Endothelial cell of umbilical vein (primary cell): ENCODE data around the gene PF4V1. TPM values are rescaled to one million over a fixed set of nuclear protein-coding genes. Genes with fewer than 3 reads are reported as not detected.

Source experiments
- BruUV-seq: library from RNA; stranded (reverse); fragments of 400-500 nt; replicated peaks from 2 replicates; lab custom pipeline; 2021; lab: Mats Ljungman, UMichigan
- CTCF ChIA-PET: fragments of 300-600, 350-600 bp; sonication (Branson Sonifier 250); formaldehyde crosslinking; loops from one replicate; lab custom pipeline; 2021; ENCODE audit warnings: antibody characterized with exemption, inconsistent platforms; lab: Charles Lee
- POLR2A ChIA-PET: fragments of 300-600, 350-600 bp; sonication (Branson Sonifier 250); formaldehyde crosslinking; loops from one replicate; lab custom pipeline; 2021; ENCODE audit warnings: antibody characterized with exemption, inconsistent platforms; lab: Charles Lee
- DNase-seq: peaks from one replicate; pipeline ENCODE4 v3.0.0-alpha.2; 2011; ENCODE audit warnings: low read depth, low spot score
- FAIRE-seq: peaks from 2 replicates; lab custom pipeline; 2011; peaks lifted over from hg19 to GRCh38; lab: Jason Lieb, UNC
- H2AFZ ChIP-seq: 2 replicates; pipeline ENCODE4 v1.6.0; 2012; ENCODE audit warnings: low read depth, low read length, control low read depth, inconsistent platforms
- H3K27ac ChIP-seq: 2 replicates; pipeline ENCODE4 v1.5.1; 2011; ENCODE audit warnings: low read depth, mild to moderate bottlenecking, control low read depth, low read length, moderate library complexity; ENCODE audit not compliant: insufficient read depth
- H3K27me3 ChIP-seq, 2 experiments: 2 replicates each; pipeline versions ENCODE4 v1.6.0 to v1.6.1; 2011; ENCODE audit warnings: low read length in 2 of 2, mixed read lengths in 1 of 2; ENCODE audit not compliant: control insufficient read depth in 2 of 2, insufficient read depth in 2 of 2
- H3K36me3 ChIP-seq, 2 experiments: 2 replicates in 1 of 2; 3 replicates in 1 of 2; pipeline ENCODE4 v1.5.1; 2011; ENCODE audit warnings: low read length in 2 of 2, mild to moderate bottlenecking in 1 of 2, moderate library complexity in 1 of 2; ENCODE audit not compliant: control insufficient read depth in 2 of 2, insufficient read depth in 2 of 2; ENCODE audit errors: extremely low read depth in 1 of 2
- H3K4me1 ChIP-seq: 3 replicates; pipeline ENCODE4 v1.5.1; 2011; ENCODE audit warnings: mild to moderate bottlenecking, low read length; ENCODE audit not compliant: control insufficient read depth, insufficient read depth; ENCODE audit errors: extremely low read depth
- H3K4me2 ChIP-seq: 2 replicates; pipeline ENCODE4 v1.6.1; 2011; ENCODE audit warnings: low read length, control low read depth, mixed read lengths; ENCODE audit not compliant: insufficient read depth
- H3K4me3 ChIP-seq, 3 experiments: fragments of 200-600 bp in 1 of 3; sonication (generic), shearing (Covaris generic) in 1 of 3; replicated peaks in 1 of 3; 2 replicates each; pipeline ENCODE4 v1.5.1; 2011 to 2016; ENCODE audit warnings: control low read depth in 3 of 3, low read length in 3 of 3, mild to moderate bottlenecking in 2 of 3, inconsistent platforms in 1 of 3, low read depth in 1 of 3, moderate library complexity in 1 of 3; ENCODE audit not compliant: insufficient read depth in 1 of 3
- H3K79me2 ChIP-seq: 2 replicates; pipeline ENCODE4 v1.6.0; 2012; ENCODE audit warnings: low read length, inconsistent platforms; ENCODE audit not compliant: control insufficient read depth, insufficient read depth
- H3K9ac ChIP-seq: replicated peaks from 2 replicates; pipeline ENCODE3; 2011; ENCODE audit warnings: low read length, control low read depth; ENCODE audit not compliant: insufficient read depth; ENCODE audit errors: extremely low read depth
- H3K9me1 ChIP-seq: replicated peaks from 3 replicates; pipeline ENCODE4 v1.6.0; 2011; ENCODE audit warnings: mild to moderate bottlenecking, low read length; ENCODE audit not compliant: control insufficient read depth, insufficient read depth; ENCODE audit errors: extremely low read depth
- H3K9me3 ChIP-seq: replicated peaks from 2 replicates; pipeline ENCODE4 v1.5.1; 2012; ENCODE audit warnings: low read length, inconsistent platforms; ENCODE audit not compliant: control insufficient read depth, insufficient read depth
- H4K20me1 ChIP-seq: replicated peaks from 2 replicates; pipeline ENCODE3; 2011; ENCODE audit warnings: mild to moderate bottlenecking, low read length; ENCODE audit not compliant: control insufficient read depth, insufficient read depth; ENCODE audit errors: extremely low read depth
- CTCF ChIP-seq, 2 donors: IDR thresholded peaks; 1 replicate in 1 of 2; 2 replicates in 1 of 2; pipeline ENCODE4 v1.5.1; 2011; ENCODE audit warnings: low read length in 2 of 2, mild to moderate bottlenecking in 2 of 2, moderate library complexity in 2 of 2, control low read depth in 1 of 2, inconsistent platforms in 1 of 2, low read depth in 1 of 2; ENCODE audit not compliant: insufficient read depth in 1 of 2; ENCODE audit errors: extremely low read depth in 1 of 2
- EZH2 ChIP-seq: IDR thresholded peaks from 2 replicates; pipeline ENCODE4 v1.6.1; 2012; ENCODE audit warnings: borderline replicate concordance, low read depth, mild to moderate bottlenecking, moderate library complexity, low read length, inconsistent platforms; ENCODE audit not compliant: severe bottlenecking
- FOS ChIP-seq: IDR thresholded peaks from 2 replicates; pipeline ENCODE4 v1.6.1; 2011; ENCODE audit warnings: mild to moderate bottlenecking, low read length, moderate library complexity, borderline replicate concordance; ENCODE audit not compliant: insufficient read depth
- GATA2 ChIP-seq: IDR thresholded peaks from 2 replicates; pipeline ENCODE4 v1.7.0; 2011; ENCODE audit warnings: low read depth, mild to moderate bottlenecking, moderate library complexity, mixed read lengths, low read length; ENCODE audit not compliant: insufficient read length, insufficient read depth
- JUN ChIP-seq: IDR thresholded peaks from 2 replicates; pipeline ENCODE4 v1.6.1; 2011; ENCODE audit warnings: borderline replicate concordance, low read depth; ENCODE audit not compliant: insufficient read length, insufficient read depth
- MAX ChIP-seq: IDR thresholded peaks from 2 replicates; pipeline ENCODE4 v1.6.1; 2011; ENCODE audit not compliant: insufficient read depth, insufficient read length
- MYC ChIP-seq: IDR thresholded peaks from one replicate; pipeline ENCODE4 v1.6.1; 2011; ENCODE audit warnings: mild to moderate bottlenecking, low read depth, low read length
- POLR2A ChIP-seq: IDR thresholded peaks from 2 replicates; pipeline ENCODE4 v1.6.1; 2012; ENCODE audit warnings: low read depth, mild to moderate bottlenecking, control low read depth, low read length
- POLR2AphosphoS5 ChIP-seq: IDR thresholded peaks from 2 replicates; pipeline ENCODE4 v1.6.1; 2012; ENCODE audit warnings: low read depth, mild to moderate bottlenecking, control low read depth, low read length, moderate library complexity; ENCODE audit not compliant: insufficient read depth
- dilution Hi-C: fragments of 300-500 bp; cut with MboI; formaldehyde crosslinking; loops from one replicate; pipeline ENCODE4 v1.15.0; 2019; ENCODE audit warnings: low sequenced_read_pairs; ENCODE audit not compliant: extremely low pct_ligation_motif_present
- intact Hi-C: fragments of 100-400 bp; cut with micrococcal nuclease; formaldehyde crosslinking; loops from one replicate; pipeline ENCODE4 v1.10.0; 2022
- polyA plus RNA-seq, 4 experiments: library from polyadenylated mRNA; depleted of rRNA in 3 of 4; stranded (reverse) in 3 of 4; unstranded in 1 of 4; fragments of >200 nt; gene quantifications; 2 replicates each; pipeline versions ENCODE4 v1.2.1 to v1.2.3, GENCODE V29; 2011 to 2012; ENCODE audit warnings: missing spikeins in 1 of 4
- total RNA-seq: library from RNA; stranded (reverse); gene quantifications from 2 replicates; pipeline ENCODE4 v1.2.3, GENCODE V29; 2021

PF4V1 gene
- total and polyA plus RNA-seq, 2 donors (not counting 3 experiments of a cell fraction or from before 2014, with no cell fraction given), result not detected

- Histone ChIP-seq H3K9me3 (no peaks in the 10 kb centered on the region), H3K36me3 (no peaks in the 10 kb centered on the region), H3K79me2 (no peaks in the 10 kb centered on the region), H3K9me1 (no peaks in the 10 kb centered on the region), H3K27me3 (no peaks in the 10 kb centered on the region), H4K20me1 (no peaks in the 10 kb centered on the region), H3K4me2 (no peak overlapping the region), H3K4me3 (no peak overlapping the region), H3K9ac (no peak overlapping the region), H3K4me1 (peaks cover 18% of the 10 kb centered on the region), H3K27ac (no peak overlapping the region), H2AFZ (no peak overlapping the region)
- DNase-seq (no peak), FAIRE-seq (no peak)
- ChIA-PET POLR2A (no interaction called here), CTCF (no interaction called here)
- dilution Hi-C loops (no loop called here), intact Hi-C loops (no loop called here)
- BruUV-seq, result no TSS peak
- TF ChIP-seq JUN (no peak), MAX (no peak), FOS (no peak), POLR2AphosphoS5 (no peak), POLR2A (no peak), CTCF (IDR thresholded peaks at IDR 0.05; ENCODE audit: extremely low read depth in 1 of 2, insufficient read depth in 1 of 2, low read depth in 1 of 2, low read length in 2 of 2) (no peak), EZH2 (no peak), MYC (no peak), GATA2 (no peak)
Measured at GRCh38 chr4:73815145-73815544, 38.0 kb upstream of the PF4V1 start.
